ENCODE data around the gene PITX2.
"Not testable (repeated sequence)": the region's sequence is repeated elsewhere in the genome, so short reads cannot be mapped to it uniquely, and the experiment has no call there.

PITX2 gene

GRCh38 chr4:110609044-110609750 lies 13.7 kb downstream of the PITX2 start:
- no peak for DNase-seq

GRCh38 chr4:110605077-110605476 lies 17.8 kb downstream of the PITX2 start:
- DNase-seq, result no peak

GRCh38 chr4:110602061-110602460 lies 20.8 kb downstream of the PITX2 start:
- DNase-seq, result no peak

- no peak for DNase-seq
Measured at GRCh38 chr4:110597582-110597981, 25.3 kb downstream of the PITX2 start.

GRCh38 chr4:110596431-110596830 lies 26.4 kb downstream of the PITX2 start:
- no peak for DNase-seq

- DNase-seq, result no peak
Measured at GRCh38 chr4:110595583-110595982, 27.3 kb downstream of the PITX2 start.

GRCh38 chr4:110589297-110589696 lies 33.6 kb downstream of the PITX2 start:
- DNase-seq, result no peak

GRCh38 chr4:110587666-110588285 lies 35.1 kb downstream of the PITX2 start:
- DNase-seq, result no peak

GRCh38 chr4:110586131-110586850 lies 36.6 kb downstream of the PITX2 start:
- DNase-seq, result no peak

GRCh38 chr4:110576696-110577095 lies 46.2 kb downstream of the PITX2 start:
- not testable (repeated sequence) for DNase-seq
